ENCODE results near the gene FOXP1.

Gene FOXP1

GRCh38 chr3:71109977-71110285, 473.6 kb downstream of the FOXP1 start:
- H3K9ac ChIP-seq (ENCODE audit: low read length): no peak overlapping the region
- WGBS (ENCODE audit: extremely low coverage, insufficient coverage, insufficient read length): no CpG with 5 or more reads among the region's 3 CpGs

DNA sequence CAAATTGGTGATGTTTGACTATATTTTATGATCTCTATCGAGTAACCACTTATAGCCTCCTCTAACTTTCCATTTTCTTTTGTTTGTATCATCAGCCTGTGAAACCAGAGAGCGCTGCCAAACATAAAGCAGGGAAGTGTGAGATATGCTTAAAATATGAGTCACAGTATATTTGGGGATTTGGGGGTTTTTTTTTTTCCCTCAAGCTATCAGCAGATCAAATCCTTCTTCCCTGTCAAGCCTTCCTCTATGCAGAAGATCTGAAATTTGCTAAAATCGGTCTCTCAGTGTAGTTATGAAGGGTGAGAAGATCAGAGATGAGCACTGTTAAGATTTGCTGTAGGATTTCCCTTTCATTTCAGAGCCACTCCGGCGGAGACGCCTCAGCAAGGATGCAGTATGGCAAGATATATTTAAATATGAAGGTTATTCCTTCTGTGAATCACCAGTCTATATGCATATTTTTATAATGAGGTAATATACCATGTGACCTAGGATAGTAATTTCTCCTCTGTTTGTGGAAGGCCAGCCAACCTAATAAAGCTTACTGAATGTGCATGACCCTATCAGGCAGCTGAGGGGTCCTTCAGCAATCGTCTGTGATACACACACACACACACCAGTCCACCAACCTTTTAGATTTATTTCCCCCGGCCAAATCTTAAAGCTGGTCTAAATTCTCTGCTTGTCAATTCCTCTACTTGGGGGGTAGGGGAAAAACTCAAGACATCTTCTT, 474.1 kb downstream of the FOXP1 start:
- Histone ChIP-seq H2BK5ac (ENCODE audit: low read depth, low read length, poor library complexity) (no peak overlapping the region), H2AFZ (ENCODE audit: insufficient read depth, low read length, poor library complexity) (no peak overlapping the region), H3K9ac (ENCODE audit: low read length) (no peak overlapping the region), H4K12ac (ENCODE audit: low read depth, low read length) (no peak overlapping the region), H4K91ac (ENCODE audit: low read depth, low read length) (no peak overlapping the region), H3K27ac (ENCODE audit: low read depth, low read length) (no peak overlapping the region), H3K79me1 (ENCODE audit: low read length) (no peaks in the 10 kb centered on the region), H3K18ac (ENCODE audit: low read length) (no peak overlapping the region), H2BK120ac (ENCODE audit: insufficient read depth, low read length, poor library complexity) (no peak overlapping the region), H3K36me3 (ENCODE audit: control insufficient read depth in 1 of 2, insufficient read depth in 2 of 2, low read length in 2 of 2) (no peaks in the 10 kb centered on the region), H3K9me3 (ENCODE audit: insufficient read depth, low read depth, low read length) (no peaks in the 10 kb centered on the region), H4K8ac (ENCODE audit: low read depth, low read length) (no peak overlapping the region), H3K27me3 (ENCODE audit: insufficient read depth, low read length) (no peaks in the 10 kb centered on the region), H3K4me3 (ENCODE audit: low read depth, low read length) (no peak overlapping the region), H3K79me2 (ENCODE audit: control insufficient read depth, insufficient read depth, low read length, poor library complexity) (no peaks in the 10 kb centered on the region), H2AK5ac (ENCODE audit: low read length) (no peak overlapping the region), H3K23ac (ENCODE audit: low read length) (no peak overlapping the region), H3K4me1 (ENCODE audit: control insufficient read depth in 1 of 2, insufficient read depth in 2 of 2, low read length in 2 of 2) (no peaks in the 10 kb centered on the region), H3K14ac (ENCODE audit: low read length) (no peak overlapping the region), H2BK12ac (ENCODE audit: low read length) (no peak overlapping the region), H3K4ac (ENCODE audit: low read depth, low read length) (no peak overlapping the region), H3K4me2 (ENCODE audit: low read length) (no peak overlapping the region)
- WGBS (ENCODE audit: extremely low coverage, insufficient coverage, insufficient read length): no CpG with 5 or more reads among the region's 8 CpGs
- DNase-seq: peak in 1 of 2 donors; percentile 54

More at GRCh38 chr3:71109977-71110285, 473.6 kb downstream of the FOXP1 start:
- no peak overlapping the region for H3K23ac ChIP-seq (ENCODE audit: low read length)
- H2AFZ ChIP-seq (ENCODE audit: insufficient read depth, low read length, poor library complexity): no peak overlapping the region
- H2BK120ac ChIP-seq (ENCODE audit: insufficient read depth, low read length, poor library complexity): no peak overlapping the region
- no peaks in the 10 kb centered on the region for H3K9me3 ChIP-seq (ENCODE audit: insufficient read depth, low read depth, low read length)
- H3K36me3 ChIP-seq (ENCODE audit: control insufficient read depth in 1 of 2, insufficient read depth in 2 of 2, low read length in 2 of 2): no peaks in the 10 kb centered on the region
- no peak overlapping the region for H3K18ac ChIP-seq (ENCODE audit: low read length)
- H2BK5ac ChIP-seq (ENCODE audit: low read depth, low read length, poor library complexity): no peak overlapping the region
- H2BK12ac ChIP-seq (ENCODE audit: low read length): no peak overlapping the region
- no peak overlapping the region for H4K8ac ChIP-seq (ENCODE audit: low read depth, low read length)
- no peak overlapping the region for H4K12ac ChIP-seq (ENCODE audit: low read depth, low read length)
- H3K27me3 ChIP-seq (ENCODE audit: insufficient read depth, low read length): no peaks in the 10 kb centered on the region
- no peak overlapping the region for H3K4ac ChIP-seq (ENCODE audit: low read depth, low read length)
- no peak overlapping the region for H3K4me3 ChIP-seq (ENCODE audit: low read depth, low read length)
- no peak for DNase-seq
- no peaks in the 10 kb centered on the region for H3K79me1 ChIP-seq (ENCODE audit: low read length)
- H4K91ac ChIP-seq (ENCODE audit: low read depth, low read length): no peak overlapping the region
- no peaks in the 10 kb centered on the region for H3K79me2 ChIP-seq (ENCODE audit: control insufficient read depth, insufficient read depth, low read length, poor library complexity)
- H3K4me2 ChIP-seq (ENCODE audit: low read length): no peak overlapping the region
- H3K14ac ChIP-seq (ENCODE audit: low read length): no peak overlapping the region
- no peaks in the 10 kb centered on the region for H3K4me1 ChIP-seq (ENCODE audit: control insufficient read depth in 1 of 2, insufficient read depth in 2 of 2, low read length in 2 of 2)
- H3K27ac ChIP-seq (ENCODE audit: low read depth, low read length): no peak overlapping the region
- H2AK5ac ChIP-seq (ENCODE audit: low read length): no peak overlapping the region

DNA sequence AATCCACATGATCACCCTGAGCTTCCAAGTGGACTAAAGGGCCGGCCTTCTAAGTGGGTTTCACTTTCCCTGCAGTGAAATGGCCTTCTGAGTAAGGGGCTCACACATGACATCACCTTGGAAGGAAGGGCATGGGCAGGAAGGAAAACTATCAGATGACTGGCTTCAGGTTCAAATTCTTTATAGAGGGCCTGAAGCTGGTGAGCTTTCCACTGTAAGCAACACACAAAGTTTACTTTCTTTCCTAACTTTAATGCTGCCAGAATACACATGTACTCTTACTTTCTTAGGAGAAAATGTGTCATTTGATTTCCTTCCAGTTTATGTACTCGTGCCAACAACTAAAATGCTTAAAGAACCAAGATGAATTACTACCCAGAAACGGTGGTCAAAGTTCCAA, 475.6 kb downstream of the FOXP1 start:
- no peak overlapping the region for H3K14ac ChIP-seq (ENCODE audit: low read length)
- H2AFZ ChIP-seq (ENCODE audit: insufficient read depth, low read length, poor library complexity): no peak overlapping the region
- no peak overlapping the region for H2AK5ac ChIP-seq (ENCODE audit: low read length)
- no peak overlapping the region for H2BK5ac ChIP-seq (ENCODE audit: low read depth, low read length, poor library complexity)
- no peak overlapping the region for H3K4me3 ChIP-seq (ENCODE audit: low read depth, low read length)
- H3K4ac ChIP-seq (ENCODE audit: low read depth, low read length): no peak overlapping the region
- H3K36me3 ChIP-seq (ENCODE audit: control insufficient read depth in 1 of 2, insufficient read depth in 2 of 2, low read length in 2 of 2): no peaks in the 10 kb centered on the region
- no peak overlapping the region for H4K91ac ChIP-seq (ENCODE audit: low read depth, low read length)
- no peak overlapping the region for H3K18ac ChIP-seq (ENCODE audit: low read length)
- no peaks in the 10 kb centered on the region for H3K4me1 ChIP-seq (ENCODE audit: control insufficient read depth in 1 of 2, insufficient read depth in 2 of 2, low read length in 2 of 2)
- no peak overlapping the region for H2BK12ac ChIP-seq (ENCODE audit: low read length)
- H3K9ac ChIP-seq (ENCODE audit: low read length): no peak overlapping the region
- no peak overlapping the region for H3K27ac ChIP-seq (ENCODE audit: low read depth, low read length)
- H3K4me2 ChIP-seq (ENCODE audit: low read length): no peak overlapping the region
- H4K12ac ChIP-seq (ENCODE audit: low read depth, low read length): no peak overlapping the region
- no peaks in the 10 kb centered on the region for H3K79me1 ChIP-seq (ENCODE audit: low read length)
- WGBS (ENCODE audit: extremely low coverage, insufficient coverage, insufficient read length): no CpG with 5 or more reads among the region's 3 CpGs
- DNase-seq: no peak
- no peak overlapping the region for H2BK120ac ChIP-seq (ENCODE audit: insufficient read depth, low read length, poor library complexity)
- no peaks in the 10 kb centered on the region for H3K27me3 ChIP-seq (ENCODE audit: insufficient read depth, low read length)
- no peak overlapping the region for H4K8ac ChIP-seq (ENCODE audit: low read depth, low read length)
- no peak overlapping the region for H3K23ac ChIP-seq (ENCODE audit: low read length)
- no peaks in the 10 kb centered on the region for H3K79me2 ChIP-seq (ENCODE audit: control insufficient read depth, insufficient read depth, low read length, poor library complexity)
- no peaks in the 10 kb centered on the region for H3K9me3 ChIP-seq (ENCODE audit: insufficient read depth, low read depth, low read length)

- no CpG with 5 or more reads among the region's 6 CpGs for WGBS (ENCODE audit: extremely low coverage, insufficient coverage, insufficient read length)
These were observed 478.6 kb downstream of the FOXP1 start for GRCh38 chr3:71104976-71105375.

More at GRCh38 chr3:71104976-71105375, 478.6 kb downstream of the FOXP1 start:
- H3K4me3 ChIP-seq (ENCODE audit: low read depth, low read length): no peak overlapping the region
- H3K23ac ChIP-seq (ENCODE audit: low read length): no peak overlapping the region
- H3K18ac ChIP-seq (ENCODE audit: low read length): no peak overlapping the region
- H2BK5ac ChIP-seq (ENCODE audit: low read depth, low read length, poor library complexity): no peak overlapping the region
- H3K9me3 ChIP-seq (ENCODE audit: insufficient read depth, low read depth, low read length): no peaks in the 10 kb centered on the region
- no peak overlapping the region for H4K12ac ChIP-seq (ENCODE audit: low read depth, low read length)
- H2AFZ ChIP-seq (ENCODE audit: insufficient read depth, low read length, poor library complexity): no peak overlapping the region
- H3K4me1 ChIP-seq (ENCODE audit: control insufficient read depth in 1 of 2, insufficient read depth in 2 of 2, low read length in 2 of 2): peaks cover 4 to 6% of the 10 kb centered on the region in 2 experiments
- no peak overlapping the region for H3K9ac ChIP-seq (ENCODE audit: low read length)
- no peak overlapping the region for H2BK120ac ChIP-seq (ENCODE audit: insufficient read depth, low read length, poor library complexity)
- H3K79me1 ChIP-seq (ENCODE audit: low read length): no peaks in the 10 kb centered on the region
- H4K8ac ChIP-seq (ENCODE audit: low read depth, low read length): no peak overlapping the region
- no peaks in the 10 kb centered on the region for H3K36me3 ChIP-seq (ENCODE audit: control insufficient read depth in 1 of 2, insufficient read depth in 2 of 2, low read length in 2 of 2)
- no peak overlapping the region for H4K91ac ChIP-seq (ENCODE audit: low read depth, low read length)
- DNase-seq: no peak
- H3K14ac ChIP-seq (ENCODE audit: low read length): no peak overlapping the region
- H3K4ac ChIP-seq (ENCODE audit: low read depth, low read length): no peak overlapping the region
- no peaks in the 10 kb centered on the region for H3K27me3 ChIP-seq (ENCODE audit: insufficient read depth, low read length)
- H2BK12ac ChIP-seq (ENCODE audit: low read length): no peak overlapping the region
- H3K27ac ChIP-seq (ENCODE audit: low read depth, low read length): no peak overlapping the region
- H3K79me2 ChIP-seq (ENCODE audit: control insufficient read depth, insufficient read depth, low read length, poor library complexity): no peaks in the 10 kb centered on the region
- H3K4me2 ChIP-seq (ENCODE audit: low read length): no peak overlapping the region
- no peak overlapping the region for H2AK5ac ChIP-seq (ENCODE audit: low read length)

All from trophoblast cell (in vitro differentiated cells and primary cell).